B cell (primary cell): ENCODE data around the gene RNF175. TPM values are rescaled to one million over a fixed set of nuclear protein-coding genes. Genes with fewer than 3 reads are reported as not detected.

Source experiments
- ATAC-seq: fragments of 200-7000 bp; cut with Tn5 transposase; one replicate; pipeline ENCODE4 v1.10.0; 2021; ENCODE audit warnings: low read depth, mild to moderate bottlenecking, moderate number of reproducible peaks, moderate library complexity
- CTCF ChIA-PET: fragments of 350-600 bp; sonication (Branson Sonifier 250); formaldehyde crosslinking; loops from one replicate; lab custom pipeline; 2021; ENCODE audit warnings: antibody characterized with exemption, inconsistent platforms; lab: Charles Lee
- POLR2A ChIA-PET: fragments of 350-600 bp; sonication (Branson Sonifier 250); formaldehyde crosslinking; loops from one replicate; lab custom pipeline; 2021; ENCODE audit warnings: antibody characterized with exemption; lab: Charles Lee
- DNase-seq: peaks from one replicate; pipeline ENCODE4 v3.0.0; 2013
- H2AFZ ChIP-seq: 2 replicates; pipeline ENCODE4 v1.6.1; 2012; ENCODE audit warnings: mild to moderate bottlenecking, low read depth, low read length; ENCODE audit not compliant: insufficient read depth, poor library complexity, severe bottlenecking
- H3K27ac ChIP-seq, 2 donors: 1 replicate in 1 of 2; 2 replicates in 1 of 2; pipeline ENCODE4 v1.5.1; 2012 to 2013; ENCODE audit warnings: low read length in 2 of 2, mild to moderate bottlenecking in 2 of 2, moderate library complexity in 1 of 2
- H3K27me3 ChIP-seq, 4 experiments: fragments of 200-600 bp in 1 of 4; sonication (generic) in 1 of 4; replicated peaks in 1 of 4; 1 replicate in 2 of 4; 2 replicates in 2 of 4; pipeline versions ENCODE4 v1.6.1 to v1.7.0; 2013 to 2016; ENCODE audit warnings: low read length in 3 of 4, mild to moderate bottlenecking in 2 of 4, mixed read lengths in 1 of 4, moderate library complexity in 1 of 4; ENCODE audit not compliant: insufficient read depth in 4 of 4, control insufficient read depth in 3 of 4; ENCODE audit errors: control extremely low read depth in 1 of 4
- H3K36me3 ChIP-seq, 2 experiments: replicated peaks in 1 of 2; 1 replicate in 1 of 2; 2 replicates in 1 of 2; pipeline versions ENCODE4 v1.6.1 to v1.7.1; 2013; ENCODE audit warnings: low read length in 1 of 2; ENCODE audit not compliant: insufficient read depth in 2 of 2, control insufficient read depth in 1 of 2; ENCODE audit errors: control extremely low read depth in 1 of 2, extremely low read depth in 1 of 2
- H3K4me1 ChIP-seq, 2 donors: fragments of 200-600 bp in 1 of 2; sonication (generic) in 1 of 2; 1 replicate in 1 of 2; 2 replicates in 1 of 2; pipeline versions ENCODE4 v1.5.1 to v1.6.1; 2013 to 2017; ENCODE audit warnings: low read length in 2 of 2; ENCODE audit not compliant: control insufficient read depth in 2 of 2, insufficient read depth in 2 of 2
- H3K4me2 ChIP-seq: replicated peaks from 2 replicates; pipeline ENCODE3; 2012; ENCODE audit warnings: mild to moderate bottlenecking, low read depth, low read length; ENCODE audit not compliant: poor library complexity, severe bottlenecking
- H3K4me3 ChIP-seq, 5 experiments: fragments of 200-600 bp in 1 of 5; sonication (generic) in 1 of 5; 1 replicate in 3 of 5; 2 replicates in 2 of 5; pipeline versions ENCODE4 v1.5.1 to v1.7.0; 2011 to 2016; ENCODE audit warnings: low read length in 4 of 5, mild to moderate bottlenecking in 4 of 5, low read depth in 2 of 5, control low read depth in 1 of 5, moderate library complexity in 1 of 5; ENCODE audit not compliant: insufficient read depth in 1 of 5; ENCODE audit errors: control extremely low read depth in 1 of 5, extremely low read depth in 1 of 5
- H3K79me2 ChIP-seq: fragments of 200-600 bp; sonication (generic); one replicate; pipeline ENCODE4 v1.6.0; 2016; ENCODE audit warnings: low read length; ENCODE audit not compliant: control insufficient read depth, insufficient read depth
- H3K9ac ChIP-seq: fragments of 200-600 bp; sonication (generic); 2 replicates; pipeline ENCODE4 v1.6.1; 2017; ENCODE audit warnings: mild to moderate bottlenecking, low read length, moderate library complexity
- H3K9me3 ChIP-seq, 3 donors: one replicate each; pipeline versions ENCODE4 v1.6.1 to v1.7.1; 2013; ENCODE audit warnings: low read length in 2 of 3; ENCODE audit not compliant: control insufficient read depth in 2 of 3, insufficient read depth in 1 of 3; ENCODE audit errors: control extremely low read depth in 1 of 3
- H4K20me1 ChIP-seq: 2 replicates; pipeline ENCODE4 v1.6.0; 2012; ENCODE audit warnings: mild to moderate bottlenecking, low read length; ENCODE audit not compliant: insufficient read depth, control insufficient read depth, poor library complexity, severe bottlenecking
- H3K27ac Mint-ChIP-seq: one replicate; pipeline ENCODE4 v1.8.0; 2021; ENCODE audit warnings: mixed read lengths
- H3K27me3 Mint-ChIP-seq: one replicate; pipeline ENCODE4 v1.8.0; 2021; ENCODE audit warnings: mixed read lengths
- H3K4me1 Mint-ChIP-seq: one replicate; pipeline ENCODE4 v1.8.0; 2021; ENCODE audit warnings: mixed read lengths
- H3K4me3 Mint-ChIP-seq: one replicate; pipeline ENCODE4 v1.8.0; 2021; ENCODE audit warnings: mixed read lengths
- H3K9me3 Mint-ChIP-seq: one replicate; pipeline ENCODE4 v1.8.0; 2022; ENCODE audit warnings: mixed read lengths; ENCODE audit not compliant: insufficient read depth
- CTCF ChIP-seq: fragments of 200-600 bp; IDR thresholded peaks from one replicate; pipeline ENCODE4 v1.8.0; 2022; ENCODE audit warnings: antibody characterized with exemption, mild to moderate bottlenecking
- EZH2 ChIP-seq: IDR thresholded peaks from 2 replicates; pipeline ENCODE4 v1.6.1; 2012; ENCODE audit warnings: borderline replicate concordance, low read depth, mild to moderate bottlenecking, moderate library complexity, low read length; ENCODE audit not compliant: insufficient read depth, poor library complexity, severe bottlenecking
- WGBS: methylation state at CpG from one replicate; pipeline ENCODE4 v1.1.5; 2013; ENCODE audit warnings: missing lambda C conversion rate; ENCODE audit not compliant: insufficient coverage; 5-methylcytosine and 5-hydroxymethylcytosine counted together
- intact Hi-C: fragments of 100-400 bp; cut with micrococcal nuclease; formaldehyde crosslinking; loops from one replicate; pipeline ENCODE4 v1.10.0; 2022
- polyA minus RNA-seq: library from RNA; depleted of rRNA, polyadenylated mRNA; stranded (reverse); fragments of >200 nt; gene quantifications from 2 replicates; pipeline ENCODE4 v1.2.3, GENCODE V29; 2012
- polyA plus RNA-seq: library from polyadenylated mRNA; depleted of rRNA; stranded (reverse); fragments of >200 nt; gene quantifications from 2 replicates; pipeline ENCODE4 v1.2.3, GENCODE V29; 2012
- total RNA-seq, 2 donors: library from RNA; stranded (reverse); fragments of 120-200 nt in 1 of 2; gene quantifications; 1 replicate in 1 of 2; 2 replicates in 1 of 2; pipeline versions ENCODE4 v1.2.3 to v1.2.4, GENCODE V29; 2013 to 2022

Gene RNF175
- total RNA-seq (not detected in 2 replicates), polyA plus RNA-seq (0.26 TPM in 1 of 2 replicates, not detected in the other), polyA minus RNA-seq (0.57 TPM in 1 of 2 replicates, not detected in the other)
- not detected for total RNA-seq (2013)

- TF ChIP-seq CTCF (no peak), EZH2 (no peak)
- Mint-ChIP-seq H3K4me3 (peak within 1 kb of the TSS; percentile 69), H3K27me3 (peaks cover 58% of the 10 kb centered on the region), H3K9me3 (peaks cover 2% of the 10 kb centered on the region), H3K4me1 (peaks cover 4% of the 10 kb centered on the region), H3K27ac (no peak within 1 kb of the TSS)
- Histone ChIP-seq H3K4me3 (peak within 1 kb of the TSS in 3 of 5 experiments; percentile 23 to 46 (median 34)), H4K20me1 (no peaks in the 10 kb centered on the region), H3K36me3 (no peaks in the 10 kb centered on the region), H3K9ac (peak within 1 kb of the TSS; percentile 49), H2AFZ (peak within 1 kb of the TSS; percentile 76), H3K27me3 (peaks cover 0 to 44% (median 29%) of the 10 kb centered on the region in 4 experiments), H3K4me2 (peak within 1 kb of the TSS; percentile 73), H3K79me2 (no peaks in the 10 kb centered on the region), H3K4me1 (peaks cover 10 to 14% of the 10 kb centered on the region in 2 donors), H3K27ac (no peak within 1 kb of the TSS), H3K9me3 (peaks cover 0 to 8% (median 2%) of the 10 kb centered on the region in 3 donors)
- WGBS, result 16% methylated on average over 74 of the region's 76 CpGs
- peak; percentile 18 for DNase-seq
- ATAC-seq, result no peak
- intact Hi-C loops, result no loop called here
- ChIA-PET CTCF (no interaction called here), POLR2A (no interaction called here)
Measured at GRCh38 chr4:153759407-153760316, at the start of gene RNF175. RNF175 (minus strand) TSS chr4:153760024; CDS start chr4:153759862, 162 bp downstream.

GRCh38 chr4:153809307-153809706 lies 49.5 kb upstream of the RNF175 start:
- Histone ChIP-seq H3K36me3 (no peaks in the 10 kb centered on the region), H3K9ac (no peak overlapping the region), H4K20me1 (no peaks in the 10 kb centered on the region), H3K9me3 (peaks cover 0 to 11% (median 0%) of the 10 kb centered on the region in 3 donors), H2AFZ (no peak overlapping the region), H3K27me3 (peaks cover 0 to 10% (median 0%) of the 10 kb centered on the region in 4 experiments), H3K4me3 (no peak overlapping the region), H3K4me1 (no peaks in the 10 kb centered on the region), H3K27ac (no peak overlapping the region), H3K4me2 (no peak overlapping the region), H3K79me2 (no peaks in the 10 kb centered on the region)
- no peak for TF ChIP-seq CTCF
- TF ChIP-seq EZH2, result no peak
- peaks cover 2% of the 10 kb centered on the region for H3K4me1 Mint-ChIP-seq
- H3K9me3 Mint-ChIP-seq, result no peaks in the 10 kb centered on the region
- peaks cover 22% of the 10 kb centered on the region for H3K27me3 Mint-ChIP-seq
- ATAC-seq, result no peak
- H3K27ac Mint-ChIP-seq, result no peak overlapping the region
- CTCF ChIA-PET, result no interaction called here
- no peak overlapping the region for H3K4me3 Mint-ChIP-seq
- no peak for DNase-seq
- intact Hi-C loops, result no loop called here
- POLR2A ChIA-PET, result no interaction called here
